Endothelial cell of umbilical vein (primary cell): Measurements from ENCODE around the gene NXNL2. TPM values are rescaled to one million over a fixed set of nuclear protein-coding genes. Genes with fewer than 3 reads are reported as not detected.

Source experiments
- BruUV-seq: library from RNA; stranded (reverse); fragments of 400-500 nt; replicated peaks from 2 replicates; lab custom pipeline; 2021; lab: Mats Ljungman, UMichigan
- CTCF ChIA-PET: fragments of 300-600, 350-600 bp; sonication (Branson Sonifier 250); formaldehyde crosslinking; loops from one replicate; lab custom pipeline; 2021; ENCODE audit warnings: antibody characterized with exemption, inconsistent platforms; lab: Charles Lee
- POLR2A ChIA-PET: fragments of 300-600, 350-600 bp; sonication (Branson Sonifier 250); formaldehyde crosslinking; loops from one replicate; lab custom pipeline; 2021; ENCODE audit warnings: antibody characterized with exemption, inconsistent platforms; lab: Charles Lee
- DNase-seq: peaks from one replicate; pipeline ENCODE4 v3.0.0-alpha.2; 2011; ENCODE audit warnings: low read depth, low spot score
- FAIRE-seq: peaks from 2 replicates; lab custom pipeline; 2011; peaks lifted over from hg19 to GRCh38; lab: Jason Lieb, UNC
- H2AFZ ChIP-seq: 2 replicates; pipeline ENCODE4 v1.6.0; 2012; ENCODE audit warnings: low read depth, low read length, control low read depth, inconsistent platforms
- H3K27ac ChIP-seq: 2 replicates; pipeline ENCODE4 v1.5.1; 2011; ENCODE audit warnings: low read depth, mild to moderate bottlenecking, control low read depth, low read length, moderate library complexity; ENCODE audit not compliant: insufficient read depth
- H3K27me3 ChIP-seq, 2 experiments: 2 replicates each; pipeline versions ENCODE4 v1.6.0 to v1.6.1; 2011; ENCODE audit warnings: low read length in 2 of 2, mixed read lengths in 1 of 2; ENCODE audit not compliant: control insufficient read depth in 2 of 2, insufficient read depth in 2 of 2
- H3K36me3 ChIP-seq, 2 experiments: 2 replicates in 1 of 2; 3 replicates in 1 of 2; pipeline ENCODE4 v1.5.1; 2011; ENCODE audit warnings: low read length in 2 of 2, mild to moderate bottlenecking in 1 of 2, moderate library complexity in 1 of 2; ENCODE audit not compliant: control insufficient read depth in 2 of 2, insufficient read depth in 2 of 2; ENCODE audit errors: extremely low read depth in 1 of 2
- H3K4me1 ChIP-seq: 3 replicates; pipeline ENCODE4 v1.5.1; 2011; ENCODE audit warnings: mild to moderate bottlenecking, low read length; ENCODE audit not compliant: control insufficient read depth, insufficient read depth; ENCODE audit errors: extremely low read depth
- H3K4me2 ChIP-seq: 2 replicates; pipeline ENCODE4 v1.6.1; 2011; ENCODE audit warnings: low read length, control low read depth, mixed read lengths; ENCODE audit not compliant: insufficient read depth
- H3K4me3 ChIP-seq, 3 experiments: fragments of 200-600 bp in 1 of 3; sonication (generic), shearing (Covaris generic) in 1 of 3; replicated peaks in 1 of 3; 2 replicates each; pipeline ENCODE4 v1.5.1; 2011 to 2016; ENCODE audit warnings: control low read depth in 3 of 3, low read length in 3 of 3, mild to moderate bottlenecking in 2 of 3, inconsistent platforms in 1 of 3, low read depth in 1 of 3, moderate library complexity in 1 of 3; ENCODE audit not compliant: insufficient read depth in 1 of 3
- H3K79me2 ChIP-seq: 2 replicates; pipeline ENCODE4 v1.6.0; 2012; ENCODE audit warnings: low read length, inconsistent platforms; ENCODE audit not compliant: control insufficient read depth, insufficient read depth
- H3K9ac ChIP-seq: replicated peaks from 2 replicates; pipeline ENCODE3; 2011; ENCODE audit warnings: low read length, control low read depth; ENCODE audit not compliant: insufficient read depth; ENCODE audit errors: extremely low read depth
- H3K9me1 ChIP-seq: replicated peaks from 3 replicates; pipeline ENCODE4 v1.6.0; 2011; ENCODE audit warnings: mild to moderate bottlenecking, low read length; ENCODE audit not compliant: control insufficient read depth, insufficient read depth; ENCODE audit errors: extremely low read depth
- H3K9me3 ChIP-seq: replicated peaks from 2 replicates; pipeline ENCODE4 v1.5.1; 2012; ENCODE audit warnings: low read length, inconsistent platforms; ENCODE audit not compliant: control insufficient read depth, insufficient read depth
- H4K20me1 ChIP-seq: replicated peaks from 2 replicates; pipeline ENCODE3; 2011; ENCODE audit warnings: mild to moderate bottlenecking, low read length; ENCODE audit not compliant: control insufficient read depth, insufficient read depth; ENCODE audit errors: extremely low read depth
- CTCF ChIP-seq, 2 donors: IDR thresholded peaks; 1 replicate in 1 of 2; 2 replicates in 1 of 2; pipeline ENCODE4 v1.5.1; 2011; ENCODE audit warnings: low read length in 2 of 2, mild to moderate bottlenecking in 2 of 2, moderate library complexity in 2 of 2, control low read depth in 1 of 2, inconsistent platforms in 1 of 2, low read depth in 1 of 2; ENCODE audit not compliant: insufficient read depth in 1 of 2; ENCODE audit errors: extremely low read depth in 1 of 2
- EZH2 ChIP-seq: IDR thresholded peaks from 2 replicates; pipeline ENCODE4 v1.6.1; 2012; ENCODE audit warnings: borderline replicate concordance, low read depth, mild to moderate bottlenecking, moderate library complexity, low read length, inconsistent platforms; ENCODE audit not compliant: severe bottlenecking
- FOS ChIP-seq: IDR thresholded peaks from 2 replicates; pipeline ENCODE4 v1.6.1; 2011; ENCODE audit warnings: mild to moderate bottlenecking, low read length, moderate library complexity, borderline replicate concordance; ENCODE audit not compliant: insufficient read depth
- GATA2 ChIP-seq: IDR thresholded peaks from 2 replicates; pipeline ENCODE4 v1.7.0; 2011; ENCODE audit warnings: low read depth, mild to moderate bottlenecking, moderate library complexity, mixed read lengths, low read length; ENCODE audit not compliant: insufficient read length, insufficient read depth
- JUN ChIP-seq: IDR thresholded peaks from 2 replicates; pipeline ENCODE4 v1.6.1; 2011; ENCODE audit warnings: borderline replicate concordance, low read depth; ENCODE audit not compliant: insufficient read length, insufficient read depth
- MAX ChIP-seq: IDR thresholded peaks from 2 replicates; pipeline ENCODE4 v1.6.1; 2011; ENCODE audit not compliant: insufficient read depth, insufficient read length
- MYC ChIP-seq: IDR thresholded peaks from one replicate; pipeline ENCODE4 v1.6.1; 2011; ENCODE audit warnings: mild to moderate bottlenecking, low read depth, low read length
- POLR2A ChIP-seq: IDR thresholded peaks from 2 replicates; pipeline ENCODE4 v1.6.1; 2012; ENCODE audit warnings: low read depth, mild to moderate bottlenecking, control low read depth, low read length
- POLR2AphosphoS5 ChIP-seq: IDR thresholded peaks from 2 replicates; pipeline ENCODE4 v1.6.1; 2012; ENCODE audit warnings: low read depth, mild to moderate bottlenecking, control low read depth, low read length, moderate library complexity; ENCODE audit not compliant: insufficient read depth
- dilution Hi-C: fragments of 300-500 bp; cut with MboI; formaldehyde crosslinking; loops from one replicate; pipeline ENCODE4 v1.15.0; 2019; ENCODE audit warnings: low sequenced_read_pairs; ENCODE audit not compliant: extremely low pct_ligation_motif_present
- intact Hi-C: fragments of 100-400 bp; cut with micrococcal nuclease; formaldehyde crosslinking; loops from one replicate; pipeline ENCODE4 v1.10.0; 2022
- polyA plus RNA-seq, 4 experiments: library from polyadenylated mRNA; depleted of rRNA in 3 of 4; stranded (reverse) in 3 of 4; unstranded in 1 of 4; fragments of >200 nt; gene quantifications; 2 replicates each; pipeline versions ENCODE4 v1.2.1 to v1.2.3, GENCODE V29; 2011 to 2012; ENCODE audit warnings: missing spikeins in 1 of 4
- total RNA-seq: library from RNA; stranded (reverse); gene quantifications from 2 replicates; pipeline ENCODE4 v1.2.3, GENCODE V29; 2021

Gene NXNL2
- total and polyA plus RNA-seq, 2 donors (not counting 3 experiments of a cell fraction or from before 2014, with no cell fraction given), result 0.14 TPM; not detected in 1

GRCh38 chr9:88579050-88579715, 44.2 kb downstream of the NXNL2 start:
- H3K4me2 ChIP-seq, result no peak overlapping the region
- H3K79me2 ChIP-seq, result no peaks in the 10 kb centered on the region
- intact Hi-C loops, result loop anchor here (5.0 kb wide), 3 partner anchors 42 to 607 kb away; partner anchors contain the start of genes CDK20 and NXNL2
- H3K4me1 ChIP-seq, result peaks cover 9% of the 10 kb centered on the region
- no peaks in the 10 kb centered on the region for H3K9me1 ChIP-seq
- H3K27me3 ChIP-seq, result no peaks in the 10 kb centered on the region
- BruUV-seq, result no TSS peak
- ChIA-PET POLR2A (no interaction called here), CTCF (interaction anchor here (0.6 to 2.5 kb wide), 10 partner anchors 31 to 630 kb away, joined by 3 to 19 read pairs (median 4); no protein-coding TSS in a partner anchor)
- no peak for FAIRE-seq
- dilution Hi-C loops, result no loop called here
- no peak overlapping the region for H3K27ac ChIP-seq
- peak overlapping the region; percentile 74 for H2AFZ ChIP-seq
- no peak overlapping the region for H3K4me3 ChIP-seq
- no peaks in the 10 kb centered on the region for H4K20me1 ChIP-seq
- no peaks in the 10 kb centered on the region for H3K9me3 ChIP-seq
- no peaks in the 10 kb centered on the region for H3K36me3 ChIP-seq
- TF ChIP-seq JUN (no peak), MYC (no peak), POLR2AphosphoS5 (no peak), MAX (no peak)
- DNase-seq, result no peak
- H3K9ac ChIP-seq, result no peak overlapping the region

- FAIRE-seq, result no peak
- ChIA-PET POLR2A (no interaction called here), CTCF (interaction anchor here (1.2 kb wide), 1 partner anchor 201 kb away, joined by 3 read pairs; no protein-coding TSS in a partner anchor)
- BruUV-seq, result no TSS peak
- Histone ChIP-seq H2AFZ (no peak overlapping the region), H3K9ac (no peak overlapping the region), H3K4me3 (no peak overlapping the region), H4K20me1 (no peaks in the 10 kb centered on the region), H3K9me1 (no peaks in the 10 kb centered on the region), H3K4me1 (peaks cover 13% of the 10 kb centered on the region), H3K36me3 (no peaks in the 10 kb centered on the region), H3K4me2 (no peak overlapping the region), H3K27me3 (no peaks in the 10 kb centered on the region), H3K9me3 (no peaks in the 10 kb centered on the region), H3K27ac (no peak overlapping the region), H3K79me2 (no peaks in the 10 kb centered on the region)
- TF ChIP-seq EZH2 (no peak), FOS (no peak), MAX (no peak), POLR2AphosphoS5 (no peak), MYC (no peak), JUN (no peak), GATA2 (no peak), POLR2A (no peak), CTCF (IDR thresholded peaks at IDR 0.05; ENCODE audit: extremely low read depth in 1 of 2, insufficient read depth in 1 of 2, low read depth in 1 of 2, low read length in 2 of 2) (no peak)
- dilution Hi-C loops, result no loop called here
- intact Hi-C loops, result no loop called here
- DNase-seq, result no peak
These were observed 46.0 kb downstream of the NXNL2 start for GRCh38 chr9:88580961-88581360.
